IPS-NIHi7 (cell line): ENCODE data around the gene KLHL12.

Experiments
- DNase-seq: peaks from one replicate; pipeline ENCODE4 v3.0.0; 2012; ENCODE audit warnings: mixed read lengths; ENCODE audit errors: extremely low spot score

Gene KLHL12

DNA sequence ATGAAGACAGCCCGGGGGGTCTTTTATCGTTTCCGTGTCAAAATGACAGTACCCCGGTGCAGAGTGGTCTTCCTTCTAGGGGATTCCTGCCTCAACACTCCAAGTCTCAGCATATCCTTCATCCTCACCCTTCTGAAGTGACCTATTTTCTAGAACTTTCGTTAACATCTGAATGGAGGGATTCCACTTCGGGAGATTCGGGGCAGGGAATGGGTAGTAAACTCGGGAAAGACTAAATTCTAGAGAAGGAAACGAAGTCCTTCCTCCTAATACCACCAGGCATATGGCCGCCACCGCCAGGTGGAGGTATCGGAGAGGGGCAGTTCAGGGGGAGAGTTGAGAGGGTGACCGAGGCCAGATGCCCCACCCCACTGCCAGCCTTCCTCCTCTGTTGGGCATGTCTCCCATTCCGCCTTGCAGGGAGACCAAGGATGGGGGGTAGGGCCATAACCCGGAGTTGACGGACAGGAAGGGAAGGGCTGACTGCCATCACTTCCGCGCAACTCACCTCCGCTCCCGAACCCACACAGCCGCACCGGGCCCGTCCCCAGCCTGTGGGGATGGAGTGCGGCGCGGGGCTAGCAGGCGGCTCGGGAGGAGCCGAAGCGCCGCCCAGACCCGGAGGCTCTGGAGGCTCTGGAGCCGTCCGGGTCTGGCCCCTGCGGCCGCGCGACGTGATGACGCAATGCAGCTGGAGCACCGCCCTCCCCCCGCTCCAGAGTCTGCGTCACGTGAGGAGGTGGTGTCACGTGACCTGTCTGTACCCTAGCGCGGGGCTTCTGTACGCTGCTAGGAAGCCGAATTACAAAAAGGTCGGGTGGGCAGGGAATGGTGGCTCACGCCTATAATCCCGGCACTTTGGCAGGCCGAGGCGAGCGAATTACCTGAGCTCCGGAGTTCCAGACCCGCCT lies at the start of gene KLHL12:
Gene KLHL12 (minus strand): TSS at position 654 of the 911 bp plus-strand sequence. CDS start 2,072 bp downstream, outside the sequence.
- DNase-seq = peak; percentile 98

DNA sequence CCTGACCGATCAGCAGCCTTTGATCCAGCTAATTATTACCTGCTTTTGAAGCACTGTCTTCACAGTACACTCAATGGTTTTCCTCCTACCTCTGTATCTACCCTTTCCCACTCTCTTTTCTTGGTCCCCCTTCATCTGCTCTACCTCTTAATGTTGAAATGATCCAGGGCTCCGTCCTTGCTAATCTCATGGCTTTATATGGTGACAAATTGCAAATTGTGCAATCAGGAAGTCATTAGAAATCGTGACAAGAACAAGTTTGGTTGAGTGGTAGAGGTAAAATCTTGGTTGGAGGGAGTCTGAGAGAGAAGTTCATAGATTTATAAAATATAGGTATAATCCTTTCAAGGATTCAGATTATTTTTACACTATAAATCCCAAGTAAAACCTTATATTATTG lies 49.6 kb upstream of the KLHL12 start:
- no peak for DNase-seq

DNA sequence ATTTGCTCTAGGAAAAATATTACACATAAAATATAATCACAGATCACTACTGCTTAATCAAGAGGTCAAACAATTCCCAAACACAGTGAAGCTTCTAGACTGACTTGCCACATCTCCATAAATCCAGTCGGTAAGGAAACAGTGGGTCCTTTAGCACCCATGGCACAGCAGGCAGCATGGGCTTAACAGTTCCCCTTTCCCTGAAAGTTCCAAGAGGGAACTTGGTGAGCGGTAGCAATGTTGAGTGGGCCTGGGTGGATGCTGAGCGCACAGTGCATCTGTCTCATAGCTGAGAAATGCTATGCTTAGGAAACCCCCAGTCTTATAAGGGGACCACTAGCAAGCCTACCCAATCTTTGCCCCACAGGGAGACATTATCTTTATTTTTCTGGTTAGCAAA lies 47.8 kb upstream of the KLHL12 start:
- DNase-seq = no peak

DNA sequence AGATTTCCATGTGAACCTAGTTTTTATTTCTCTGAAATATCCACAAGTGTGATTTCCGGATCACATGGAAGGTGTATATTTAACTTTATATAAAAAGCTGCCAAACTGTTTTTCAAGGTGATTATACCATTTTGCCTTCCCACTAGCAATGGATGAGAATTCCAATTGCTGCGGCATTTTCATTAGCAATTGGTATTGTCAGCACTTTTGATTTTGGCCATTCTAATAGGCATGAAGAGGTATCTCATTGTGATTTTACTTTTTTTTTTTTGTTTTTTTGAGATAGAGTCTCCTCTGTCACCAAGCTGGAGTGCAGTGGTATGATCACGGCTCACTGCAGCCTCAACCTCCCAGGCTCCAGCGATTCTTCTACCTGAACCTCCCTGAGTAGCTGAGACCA lies 45.0 kb upstream of the KLHL12 start:
- DNase-seq = no peak

DNA sequence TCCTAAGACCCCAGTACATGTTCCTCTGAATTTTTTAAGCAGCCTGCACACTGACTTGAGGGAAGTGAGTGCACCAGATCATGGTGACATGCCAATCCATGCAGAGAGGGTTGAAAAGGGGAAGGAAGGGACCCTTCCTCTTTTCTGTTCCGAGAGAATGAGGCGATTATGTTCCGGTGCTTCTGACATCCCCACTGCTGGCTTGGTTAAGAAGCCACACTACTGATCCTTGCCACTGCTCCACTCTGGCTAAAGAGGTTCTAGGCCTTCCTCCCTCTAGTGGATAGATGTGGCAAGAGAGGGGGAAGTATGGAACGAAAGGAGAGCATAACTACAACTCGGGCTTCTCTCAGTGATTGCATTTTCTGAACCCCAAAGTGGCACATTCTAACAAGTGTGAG lies 41.9 kb upstream of the KLHL12 start:
- DNase-seq = peak; percentile 75

DNA sequence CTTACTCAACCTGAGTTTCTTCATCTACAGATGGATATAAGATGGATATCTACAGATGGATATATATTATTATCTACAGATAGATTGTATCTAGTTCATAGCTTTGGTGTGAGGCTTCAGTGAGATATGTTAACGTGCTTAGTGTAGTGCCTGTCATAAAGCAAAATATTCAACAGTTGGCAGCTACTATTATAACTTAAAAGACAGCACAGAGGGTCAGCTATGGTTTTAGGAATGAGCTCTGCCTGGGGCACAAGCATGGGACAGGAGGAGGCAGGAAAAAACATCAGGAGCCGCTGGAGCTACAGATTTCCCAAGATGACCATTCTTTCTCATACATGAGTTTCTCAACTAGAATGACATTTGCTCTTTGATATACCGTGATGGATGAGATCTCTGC lies 41.3 kb upstream of the KLHL12 start:
- no peak for DNase-seq

DNA sequence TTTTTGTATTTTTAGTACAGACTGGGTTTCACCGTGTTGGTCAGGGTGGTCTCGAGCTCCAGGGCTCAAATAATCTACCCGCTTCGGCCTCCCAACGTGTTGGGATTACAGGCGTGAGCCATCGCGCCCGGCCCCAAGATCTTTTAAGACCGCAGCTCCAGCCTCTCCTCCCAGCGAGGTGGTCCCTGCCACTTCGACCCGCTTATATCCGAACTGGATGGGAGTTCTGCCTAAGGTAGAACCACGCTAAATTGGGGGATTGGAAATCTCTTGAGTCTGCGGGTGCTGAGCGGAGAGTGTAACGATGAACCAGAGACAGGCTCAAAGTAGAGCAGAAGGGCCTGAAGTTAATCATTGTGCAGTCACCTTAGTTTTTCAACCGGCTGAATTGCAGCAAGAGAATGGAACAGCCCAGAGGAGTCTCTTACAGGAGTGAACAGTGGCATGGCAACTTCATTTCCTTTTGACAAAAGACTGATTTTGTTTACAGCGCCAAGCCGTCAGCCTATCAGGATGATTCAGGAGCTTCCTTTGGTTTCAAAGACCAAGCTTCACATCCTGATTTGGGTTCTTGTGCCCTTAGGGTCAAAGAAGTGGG lies 40.7 kb upstream of the KLHL12 start:
- DNase-seq = peak; percentile 28

DNA sequence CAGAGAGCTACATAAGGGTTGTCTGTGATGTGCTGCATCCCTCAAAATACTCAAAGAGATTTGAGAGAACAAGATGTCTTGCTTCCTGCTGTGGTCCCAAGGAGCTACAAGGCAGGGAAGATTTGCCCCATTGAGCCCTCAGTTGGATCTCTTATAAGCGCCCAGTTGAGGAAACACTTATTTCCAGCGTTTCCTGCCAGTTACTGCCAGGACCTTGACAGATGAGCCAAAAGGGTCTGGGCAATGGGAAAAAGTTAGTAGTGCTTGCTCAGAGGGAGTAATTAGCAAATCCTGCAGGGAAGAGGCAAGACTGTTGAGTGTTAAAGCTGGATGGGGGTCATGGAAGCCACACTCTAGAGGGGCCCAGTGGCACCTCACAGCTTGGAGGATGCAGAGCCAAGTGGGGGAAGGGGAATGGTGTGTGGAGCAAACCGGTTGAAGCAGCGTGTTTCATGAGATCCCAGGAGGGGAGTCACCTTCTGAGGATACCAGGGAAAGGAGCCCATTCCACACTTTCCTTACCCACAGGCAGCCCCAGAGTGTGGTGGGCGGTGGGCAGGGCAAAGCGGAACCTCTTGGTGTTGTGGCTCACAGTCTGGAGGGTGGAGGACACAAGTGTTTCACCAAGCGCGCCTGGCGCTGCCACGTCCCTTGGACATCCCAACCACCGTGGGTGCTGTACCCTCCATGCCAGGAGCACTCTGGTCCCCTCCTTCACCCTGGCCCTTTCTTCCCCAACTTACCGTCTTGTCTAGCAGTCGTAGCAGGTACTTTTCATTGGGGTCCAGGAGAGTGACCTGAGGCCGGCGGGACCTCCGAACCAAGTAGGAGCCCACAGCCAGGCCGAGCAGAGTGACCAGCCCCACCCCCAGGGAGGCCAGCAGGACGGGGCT lies 39.2 kb upstream of the KLHL12 start:
- DNase-seq = no peak

DNA sequence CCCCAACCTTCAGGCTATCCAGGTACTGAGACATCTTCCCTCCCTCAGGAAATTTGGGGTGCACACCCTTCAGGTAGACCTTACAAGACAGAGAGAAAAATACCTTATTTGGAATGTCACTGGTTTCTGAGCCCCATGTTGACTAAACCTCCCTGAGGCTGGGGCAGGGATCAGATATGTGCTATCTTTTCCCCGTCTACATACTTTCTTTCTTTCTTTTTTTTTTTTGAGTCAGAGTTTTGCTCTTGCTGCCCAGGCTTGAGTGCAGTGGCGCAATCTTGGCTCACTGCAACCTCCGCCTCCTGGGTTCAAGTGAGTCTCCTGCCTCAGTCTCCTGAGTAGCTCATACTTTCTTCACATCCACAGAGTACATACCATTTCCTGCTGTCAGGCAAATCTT lies 38.4 kb upstream of the KLHL12 start:
- no peak for DNase-seq

DNA sequence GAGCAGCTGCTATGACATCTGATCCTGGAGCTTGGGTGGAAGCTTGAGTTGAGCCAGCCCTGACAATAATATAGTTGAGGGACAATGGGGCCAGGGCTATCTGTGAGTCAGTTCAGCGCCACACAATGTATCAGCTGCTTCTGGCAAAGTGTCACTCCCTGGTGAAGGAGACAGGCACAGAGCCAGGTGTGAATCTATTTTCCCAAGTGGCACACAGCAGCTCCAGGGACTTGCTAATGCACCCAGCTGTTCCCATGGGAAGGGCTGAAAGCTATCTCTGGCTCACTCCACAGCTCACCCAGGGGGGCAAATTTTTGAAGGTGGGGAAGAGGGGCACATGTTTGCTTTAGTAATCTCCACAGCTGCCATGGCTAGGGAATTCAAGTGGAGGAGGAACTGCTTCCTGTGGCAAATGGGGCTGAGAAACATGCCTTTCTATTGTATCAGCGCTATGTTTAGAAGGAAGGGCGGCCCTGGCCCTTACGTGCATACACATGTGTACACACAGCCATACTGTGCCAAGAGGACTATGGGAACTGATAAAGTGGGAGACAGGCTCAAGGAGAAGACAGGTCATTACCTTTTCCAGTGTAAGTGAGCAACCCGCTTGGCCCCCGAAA lies 37.9 kb upstream of the KLHL12 start:
- no peak for DNase-seq

DNA sequence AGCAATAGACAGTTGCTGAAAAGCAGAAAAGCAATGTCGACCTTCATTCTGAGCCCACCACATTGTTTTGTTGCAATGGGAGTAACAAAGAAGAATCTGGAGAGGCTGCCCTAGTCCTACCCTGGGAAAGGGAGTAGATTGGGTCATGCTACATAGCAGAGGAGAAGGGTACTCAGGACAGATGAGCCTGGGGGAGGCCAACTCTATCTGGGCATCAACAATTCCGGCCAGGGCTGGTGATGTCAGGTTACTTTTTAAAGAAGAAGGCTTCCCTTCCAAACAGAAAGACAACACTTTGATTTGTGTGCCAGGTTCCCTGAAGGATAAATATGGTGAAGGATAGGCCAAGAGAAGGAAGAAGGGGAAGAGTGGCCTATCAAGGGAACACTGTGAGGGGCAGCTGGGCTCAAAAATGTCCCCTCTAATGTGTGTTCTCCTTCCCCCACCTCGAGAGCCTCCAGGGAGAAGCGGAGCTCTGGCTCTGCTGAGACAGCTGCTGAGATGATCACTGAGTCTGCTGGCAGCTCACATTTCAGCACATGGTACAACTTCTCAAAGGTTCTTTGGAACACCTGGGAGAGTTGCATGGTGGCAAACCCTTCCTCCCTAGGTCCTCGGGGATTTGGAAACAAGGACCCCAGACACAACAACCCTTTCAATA lies 34.3 kb upstream of the KLHL12 start:
- DNase-seq = no peak

DNA sequence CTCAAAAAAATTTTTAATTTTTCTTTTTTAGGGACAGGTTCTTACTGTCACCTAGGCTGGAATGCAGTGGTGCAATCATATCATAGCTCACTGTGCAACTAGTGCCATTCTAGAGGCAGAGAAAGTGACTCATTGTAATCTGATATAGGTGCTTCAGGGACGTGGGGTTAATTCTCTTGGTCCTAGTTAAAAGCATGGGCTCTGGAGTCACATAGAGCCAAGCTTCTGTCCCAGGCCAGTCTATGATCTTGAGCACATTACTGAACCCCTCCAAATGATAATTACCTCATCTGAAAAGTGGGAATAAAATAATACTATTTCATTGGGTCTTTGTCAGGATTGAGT lies 32.2 kb upstream of the KLHL12 start:
- DNase-seq = no peak

DNA sequence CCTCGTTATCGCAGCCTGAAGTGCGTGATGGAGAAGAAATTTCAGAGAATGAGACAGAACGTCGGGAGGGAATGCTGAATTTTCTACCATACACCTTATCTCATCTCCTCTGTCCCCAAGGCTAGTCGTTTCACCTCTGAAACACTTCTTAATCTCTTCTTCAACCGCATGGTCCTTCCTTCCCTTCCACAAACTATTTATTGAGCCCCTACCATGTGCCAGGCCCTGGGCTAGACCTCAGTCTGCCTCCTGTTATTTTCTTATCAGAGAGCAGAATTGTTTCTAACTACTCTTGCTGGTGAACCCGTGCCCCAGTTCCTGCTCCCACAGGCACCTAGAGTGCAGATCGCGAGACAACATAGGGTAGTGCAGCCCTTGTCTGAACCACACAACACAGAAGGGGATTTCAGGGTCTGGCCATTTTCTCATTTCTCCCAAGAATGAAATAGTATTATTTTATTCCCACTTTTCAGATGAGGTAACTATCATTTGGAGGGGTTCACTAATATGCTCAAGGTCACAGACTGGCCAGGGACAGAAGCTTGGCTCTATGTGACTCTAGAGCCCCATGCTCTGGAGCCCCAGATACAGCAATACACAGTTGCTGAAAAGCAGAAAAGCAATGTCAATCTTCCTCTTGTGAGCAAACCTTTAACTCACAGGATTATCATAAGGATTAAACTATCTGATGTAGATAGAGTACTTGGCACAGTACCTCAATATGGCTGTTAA lies 31.7 kb upstream of the KLHL12 start:
- DNase-seq = peak; percentile 19

DNA sequence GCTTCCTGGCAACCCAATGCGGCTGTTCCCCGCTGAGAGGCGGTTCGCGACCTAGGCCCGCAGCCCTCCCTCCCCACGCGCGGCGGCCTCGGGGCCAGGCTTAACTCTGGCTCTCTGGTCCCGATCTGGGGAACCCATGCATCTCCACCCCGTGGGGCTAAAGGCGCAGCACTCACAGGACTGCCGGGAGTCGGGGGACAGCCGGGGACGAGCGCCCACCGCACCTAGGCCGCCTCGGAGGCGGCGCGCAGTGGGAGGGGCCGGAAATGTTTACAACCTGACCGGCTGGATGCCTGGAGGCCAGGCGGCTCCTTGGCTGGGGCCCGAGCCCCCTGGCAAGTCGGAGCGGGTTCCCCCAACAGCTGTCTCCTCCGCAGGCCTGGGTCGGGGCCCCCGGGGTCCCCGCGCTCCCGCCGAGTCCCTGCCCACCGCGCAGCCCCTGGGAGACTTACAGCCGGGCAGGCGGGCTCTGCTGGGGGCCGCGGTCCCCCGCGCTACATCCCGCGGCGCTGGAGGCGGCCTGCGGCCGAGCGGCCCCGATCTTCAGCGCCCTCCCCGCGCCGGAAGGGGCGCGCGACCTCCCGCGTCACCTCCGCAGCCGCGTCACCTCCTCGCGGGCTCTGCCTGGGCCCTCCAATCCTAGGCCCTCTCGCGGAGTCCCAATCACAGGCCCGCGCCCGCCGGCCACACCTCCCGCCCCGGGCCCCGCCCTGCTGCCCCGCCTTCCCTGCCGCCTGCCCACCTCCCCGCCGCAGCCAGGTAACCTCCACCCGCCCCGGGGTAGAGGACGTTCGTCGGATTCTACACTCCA lies 30.9 kb upstream of the KLHL12 start, which contains the start of gene ADIPOR1:
Gene ADIPOR1 (minus strand): TSS at position 580 of the 811 bp plus-strand sequence. CDS start 7,242 bp downstream, outside the sequence.
- DNase-seq = peak; percentile 100

DNA sequence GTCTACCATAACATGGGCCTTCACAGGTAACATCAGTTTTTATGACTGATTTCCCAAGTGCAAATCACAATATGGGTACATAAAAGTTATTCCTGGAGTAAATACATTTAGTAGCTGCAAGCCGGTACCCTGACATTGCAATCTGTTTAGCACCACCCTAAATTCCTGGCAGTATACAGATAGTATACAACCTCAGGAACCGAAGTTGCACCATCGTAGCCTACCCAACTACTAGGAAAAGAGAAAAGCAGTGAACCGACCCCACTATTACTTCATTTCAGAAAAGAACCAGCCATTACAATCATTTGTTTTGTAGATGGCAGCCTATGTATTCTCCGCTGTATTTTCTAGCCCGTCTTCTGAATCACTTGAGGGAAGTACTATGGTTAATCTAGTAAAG lies 29.9 kb upstream of the KLHL12 start:
- no peak for DNase-seq

DNA sequence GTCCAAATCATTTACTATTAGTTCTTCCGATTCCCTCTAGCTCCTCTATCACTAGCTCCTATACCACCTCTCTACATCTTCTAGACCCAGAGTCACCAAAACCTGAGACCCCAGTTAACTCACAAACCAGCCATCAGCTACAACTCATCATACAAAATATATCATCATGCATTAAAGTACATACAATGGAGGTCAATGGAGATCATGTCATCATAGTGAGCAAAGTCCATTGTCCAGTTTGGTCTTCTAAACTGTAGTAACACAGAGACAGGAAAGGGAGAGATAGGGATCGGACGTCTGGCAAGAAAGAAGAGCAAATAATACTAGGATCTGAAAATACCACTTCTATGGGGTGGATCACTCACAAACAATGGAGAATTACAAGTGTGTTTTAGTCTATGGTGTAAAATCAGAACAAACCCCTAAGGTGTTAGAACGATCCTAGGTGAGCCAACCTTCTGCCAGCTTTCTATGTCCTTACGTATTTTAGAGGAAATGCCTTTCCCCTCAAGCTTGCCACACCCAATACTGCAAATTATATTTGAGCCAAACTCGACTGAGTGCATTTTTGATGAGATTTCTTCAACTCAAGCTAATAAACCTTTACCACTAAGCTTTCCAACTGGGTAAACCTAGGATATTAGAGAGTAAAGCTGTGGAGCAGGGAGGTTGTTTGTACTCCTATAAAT lies 27.2 kb upstream of the KLHL12 start:
- no peak for DNase-seq

DNA sequence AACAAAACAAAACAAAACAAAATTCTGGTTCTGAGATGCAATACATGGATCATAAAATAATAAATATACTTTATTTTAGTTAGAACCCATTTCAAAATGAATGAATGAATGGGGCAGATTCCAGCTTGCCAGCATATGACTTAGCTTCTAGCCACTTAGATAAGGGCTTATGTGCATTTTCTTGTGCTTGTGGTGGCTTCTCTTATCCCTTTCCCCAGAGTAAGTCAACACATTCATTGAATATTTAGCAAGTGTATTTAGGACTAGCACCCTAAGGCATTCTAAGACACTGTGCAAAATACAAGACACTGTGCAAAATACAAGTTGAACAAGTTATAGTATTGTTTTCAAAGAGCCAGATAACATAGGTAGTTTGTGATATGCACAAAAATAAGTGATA lies 26.4 kb upstream of the KLHL12 start:
- no peak for DNase-seq

DNA sequence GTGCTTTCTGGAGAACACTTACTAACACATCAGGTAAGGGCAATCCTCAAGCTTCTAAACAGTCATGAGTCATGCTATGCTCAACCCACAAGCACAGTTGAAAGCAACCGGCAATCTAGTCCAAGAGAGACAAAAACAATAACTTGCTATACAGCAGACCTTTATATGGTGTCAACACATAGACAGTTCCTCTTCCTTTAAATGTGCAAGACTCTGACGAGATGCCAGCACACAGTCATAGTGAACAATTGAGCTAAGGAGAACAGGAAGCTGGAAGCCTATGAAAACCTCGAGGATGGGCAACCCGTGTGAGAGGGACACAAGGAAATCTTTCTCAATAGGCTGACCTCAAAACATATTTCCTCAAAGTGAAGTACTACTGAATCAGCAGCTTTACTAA lies 25.8 kb upstream of the KLHL12 start:
- DNase-seq = no peak

DNA sequence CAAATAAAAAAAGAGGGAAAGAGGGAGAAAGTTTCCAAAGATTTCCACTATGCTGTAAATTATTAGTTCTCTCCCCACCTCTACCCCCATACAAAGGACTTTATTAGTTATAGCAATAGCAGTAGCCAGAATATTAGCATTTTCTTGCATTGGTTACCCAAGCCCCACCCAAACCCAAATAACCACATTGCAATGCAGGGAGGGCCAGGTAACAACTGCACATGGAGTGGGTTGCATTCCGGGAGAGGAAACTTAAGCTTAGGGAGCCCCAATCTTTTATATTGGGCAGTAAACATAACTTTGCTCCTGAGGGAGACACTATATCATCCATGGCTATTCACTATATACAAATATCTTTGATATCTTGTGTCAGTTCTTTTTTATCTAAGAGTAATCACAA lies 25.1 kb upstream of the KLHL12 start:
- DNase-seq = no peak
